ENCODE results near the gene RPS27L.

- peak; percentile 16 for TF ChIP-seq CTCF (IDR thresholded peaks at IDR 0.05; ENCODE audit: low read depth, low read length)
- TF ChIP-seq POLR2A (IDR thresholded peaks at IDR 0.05; ENCODE audit: extremely low read depth, insufficient read length) = no peak
These were observed 8.9 kb upstream of the RPS27L start for GRCh38 chr15:63166219-63166618.
